WTC11 (cell line): ENCODE data around the gene MLC1.

ENCODE experiments used
- CREB1 ChIP-seq: sonication (generic); formaldehyde crosslinking; IDR thresholded peaks from 2 replicates; pipeline ENCODE4 v1.8.0; 2023; ENCODE audit warnings: mild to moderate bottlenecking, missing genetic modification reagents
- CREM ChIP-seq: sonication (generic); formaldehyde crosslinking; IDR thresholded peaks from 2 replicates; pipeline ENCODE4 v1.8.1; 2022; ENCODE audit warnings: mild to moderate bottlenecking, missing genetic modification reagents, moderate library complexity
- ETV6 ChIP-seq: sonication (generic); formaldehyde crosslinking; IDR thresholded peaks from 2 replicates; pipeline ENCODE4 v1.8.1; 2022; ENCODE audit warnings: mild to moderate bottlenecking, missing genetic modification reagents
- FOXP1 ChIP-seq: sonication (generic); formaldehyde crosslinking; IDR thresholded peaks from 2 replicates; pipeline ENCODE4 v1.8.0; 2022; ENCODE audit warnings: missing genetic modification reagents, mild to moderate bottlenecking, moderate library complexity, borderline replicate concordance
- IRF2 ChIP-seq: sonication (generic); formaldehyde crosslinking; IDR thresholded peaks from 2 replicates; pipeline ENCODE4 v1.8.0; 2022; ENCODE audit warnings: low read depth, missing genetic modification reagents, borderline replicate concordance
- NR1H2 ChIP-seq: sonication (generic); formaldehyde crosslinking; IDR thresholded peaks from 2 replicates; pipeline ENCODE4 v1.9.0; 2021; ENCODE audit warnings: mild to moderate bottlenecking, moderate library complexity, missing genetic modification reagents
- NR3C1 ChIP-seq: sonication (generic); formaldehyde crosslinking; conservative IDR thresholded peaks from 2 replicates; pipeline ENCODE4 v1.8.1; 2023; ENCODE audit warnings: low read depth, mild to moderate bottlenecking, missing genetic modification reagents
- ZNF232 ChIP-seq: sonication (generic); formaldehyde crosslinking; IDR thresholded peaks from 2 replicates; pipeline ENCODE4 v1.8.0; 2022; ENCODE audit warnings: mild to moderate bottlenecking, missing genetic modification reagents
- TF ChIP-seq, protein P1 (sequence below): sonication (generic); formaldehyde crosslinking; IDR thresholded peaks from 2 replicates; pipeline ENCODE4 v1.8.1; 2023; ENCODE audit warnings: mild to moderate bottlenecking, missing genetic modification reagents
- TF ChIP-seq, protein P2 (sequence below): fragments of 200-600 bp; IDR thresholded peaks from 2 replicates; pipeline ENCODE4 v1.8.0; 2022; ENCODE audit warnings: antibody characterized with exemption
- TF ChIP-seq, protein P3 (sequence below): sonication (generic); formaldehyde crosslinking; IDR thresholded peaks from 2 replicates; pipeline ENCODE4 v1.8.1; 2023; ENCODE audit warnings: mild to moderate bottlenecking, missing genetic modification reagents, moderate library complexity
- TF ChIP-seq, protein P4 (sequence below): sonication (generic); formaldehyde crosslinking; IDR thresholded peaks from 2 replicates; pipeline ENCODE4 v1.8.1; 2022; ENCODE audit warnings: low read depth, missing genetic modification reagents, borderline replicate concordance
- TF ChIP-seq, protein P5 (sequence below): sonication (generic); formaldehyde crosslinking; IDR thresholded peaks from 2 replicates; pipeline ENCODE4 v1.8.0; 2022; ENCODE audit warnings: mild to moderate bottlenecking, missing genetic modification reagents

DNA sequence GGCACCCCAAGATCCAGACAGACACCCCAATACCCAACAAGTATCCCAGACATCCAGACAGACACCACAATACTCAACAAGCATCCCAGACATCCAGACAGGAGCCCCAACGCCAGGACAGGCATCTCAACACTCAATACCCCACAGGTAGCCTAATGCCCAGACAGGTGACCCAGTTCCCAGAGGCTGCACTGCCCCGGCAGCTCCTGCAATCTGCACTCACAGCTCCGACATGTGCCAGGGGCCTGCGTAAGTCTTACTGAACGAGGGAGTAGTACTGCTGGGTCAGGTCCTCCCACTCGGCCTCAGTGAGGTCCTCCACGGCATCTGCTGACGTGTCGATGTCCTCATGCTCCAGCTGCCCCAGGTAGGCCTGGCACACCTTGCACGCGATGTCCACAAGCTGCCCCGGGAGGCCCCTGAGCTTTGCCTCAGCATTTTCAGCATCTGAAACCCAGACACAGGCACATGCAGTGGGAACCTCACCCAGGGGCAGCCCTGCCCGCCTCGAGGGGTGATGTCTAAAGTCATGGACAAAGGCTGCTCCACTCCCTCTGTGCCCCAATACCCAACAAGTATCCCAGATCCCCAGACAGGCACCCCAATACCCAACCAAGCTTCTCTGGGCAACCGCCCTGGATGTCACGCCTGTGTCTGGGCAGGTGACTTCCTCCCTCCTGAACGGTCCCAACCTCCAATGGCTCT, 43.7 kb downstream of the MLC1 start:
- TF ChIP-seq NR1H2 (CRISPR knock-in tag) (no peak), CREM (no peak), CREB1 (CRISPR knock-in tag) (no peak), IRF2 (CRISPR knock-in tag) (no peak), FOXP1 (CRISPR knock-in tag) (no peak), ETV6 (CRISPR knock-in tag) (no peak), ZNF232 (CRISPR knock-in tag) (no peak), NR3C1 (CRISPR knock-in tag) (no peak)
- TF ChIP-seq, protein P1, sequence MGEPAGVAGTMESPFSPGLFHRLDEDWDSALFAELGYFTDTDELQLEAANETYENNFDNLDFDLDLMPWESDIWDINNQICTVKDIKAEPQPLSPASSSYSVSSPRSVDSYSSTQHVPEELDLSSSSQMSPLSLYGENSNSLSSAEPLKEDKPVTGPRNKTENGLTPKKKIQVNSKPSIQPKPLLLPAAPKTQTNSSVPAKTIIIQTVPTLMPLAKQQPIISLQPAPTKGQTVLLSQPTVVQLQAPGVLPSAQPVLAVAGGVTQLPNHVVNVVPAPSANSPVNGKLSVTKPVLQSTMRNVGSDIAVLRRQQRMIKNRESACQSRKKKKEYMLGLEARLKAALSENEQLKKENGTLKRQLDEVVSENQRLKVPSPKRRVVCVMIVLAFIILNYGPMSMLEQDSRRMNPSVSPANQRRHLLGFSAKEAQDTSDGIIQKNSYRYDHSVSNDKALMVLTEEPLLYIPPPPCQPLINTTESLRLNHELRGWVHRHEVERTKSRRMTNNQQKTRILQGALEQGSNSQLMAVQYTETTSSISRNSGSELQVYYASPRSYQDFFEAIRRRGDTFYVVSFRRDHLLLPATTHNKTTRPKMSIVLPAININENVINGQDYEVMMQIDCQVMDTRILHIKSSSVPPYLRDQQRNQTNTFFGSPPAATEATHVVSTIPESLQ (CRISPR knock-in tag) = no peak
- TF ChIP-seq, protein P2, sequence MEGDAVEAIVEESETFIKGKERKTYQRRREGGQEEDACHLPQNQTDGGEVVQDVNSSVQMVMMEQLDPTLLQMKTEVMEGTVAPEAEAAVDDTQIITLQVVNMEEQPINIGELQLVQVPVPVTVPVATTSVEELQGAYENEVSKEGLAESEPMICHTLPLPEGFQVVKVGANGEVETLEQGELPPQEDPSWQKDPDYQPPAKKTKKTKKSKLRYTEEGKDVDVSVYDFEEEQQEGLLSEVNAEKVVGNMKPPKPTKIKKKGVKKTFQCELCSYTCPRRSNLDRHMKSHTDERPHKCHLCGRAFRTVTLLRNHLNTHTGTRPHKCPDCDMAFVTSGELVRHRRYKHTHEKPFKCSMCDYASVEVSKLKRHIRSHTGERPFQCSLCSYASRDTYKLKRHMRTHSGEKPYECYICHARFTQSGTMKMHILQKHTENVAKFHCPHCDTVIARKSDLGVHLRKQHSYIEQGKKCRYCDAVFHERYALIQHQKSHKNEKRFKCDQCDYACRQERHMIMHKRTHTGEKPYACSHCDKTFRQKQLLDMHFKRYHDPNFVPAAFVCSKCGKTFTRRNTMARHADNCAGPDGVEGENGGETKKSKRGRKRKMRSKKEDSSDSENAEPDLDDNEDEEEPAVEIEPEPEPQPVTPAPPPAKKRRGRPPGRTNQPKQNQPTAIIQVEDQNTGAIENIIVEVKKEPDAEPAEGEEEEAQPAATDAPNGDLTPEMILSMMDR = no peak
- TF ChIP-seq, protein P3, sequence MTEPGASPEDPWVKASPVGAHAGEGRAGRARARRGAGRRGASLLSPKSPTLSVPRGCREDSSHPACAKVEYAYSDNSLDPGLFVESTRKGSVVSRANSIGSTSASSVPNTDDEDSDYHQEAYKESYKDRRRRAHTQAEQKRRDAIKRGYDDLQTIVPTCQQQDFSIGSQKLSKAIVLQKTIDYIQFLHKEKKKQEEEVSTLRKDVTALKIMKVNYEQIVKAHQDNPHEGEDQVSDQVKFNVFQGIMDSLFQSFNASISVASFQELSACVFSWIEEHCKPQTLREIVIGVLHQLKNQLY (CRISPR knock-in tag) = no peak
- TF ChIP-seq, protein P4, sequence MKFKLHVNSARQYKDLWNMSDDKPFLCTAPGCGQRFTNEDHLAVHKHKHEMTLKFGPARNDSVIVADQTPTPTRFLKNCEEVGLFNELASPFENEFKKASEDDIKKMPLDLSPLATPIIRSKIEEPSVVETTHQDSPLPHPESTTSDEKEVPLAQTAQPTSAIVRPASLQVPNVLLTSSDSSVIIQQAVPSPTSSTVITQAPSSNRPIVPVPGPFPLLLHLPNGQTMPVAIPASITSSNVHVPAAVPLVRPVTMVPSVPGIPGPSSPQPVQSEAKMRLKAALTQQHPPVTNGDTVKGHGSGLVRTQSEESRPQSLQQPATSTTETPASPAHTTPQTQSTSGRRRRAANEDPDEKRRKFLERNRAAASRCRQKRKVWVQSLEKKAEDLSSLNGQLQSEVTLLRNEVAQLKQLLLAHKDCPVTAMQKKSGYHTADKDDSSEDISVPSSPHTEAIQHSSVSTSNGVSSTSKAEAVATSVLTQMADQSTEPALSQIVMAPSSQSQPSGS = no peak
- TF ChIP-seq, protein P5, sequence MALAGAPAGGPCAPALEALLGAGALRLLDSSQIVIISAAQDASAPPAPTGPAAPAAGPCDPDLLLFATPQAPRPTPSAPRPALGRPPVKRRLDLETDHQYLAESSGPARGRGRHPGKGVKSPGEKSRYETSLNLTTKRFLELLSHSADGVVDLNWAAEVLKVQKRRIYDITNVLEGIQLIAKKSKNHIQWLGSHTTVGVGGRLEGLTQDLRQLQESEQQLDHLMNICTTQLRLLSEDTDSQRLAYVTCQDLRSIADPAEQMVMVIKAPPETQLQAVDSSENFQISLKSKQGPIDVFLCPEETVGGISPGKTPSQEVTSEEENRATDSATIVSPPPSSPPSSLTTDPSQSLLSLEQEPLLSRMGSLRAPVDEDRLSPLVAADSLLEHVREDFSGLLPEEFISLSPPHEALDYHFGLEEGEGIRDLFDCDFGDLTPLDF (CRISPR knock-in tag) = no peak
